Measurements from ENCODE around the gene SHISA7.

GRCh38 chr19:55392820-55393761 lies 50.0 kb downstream of the SHISA7 start:
- TF ChIP-seq RXRA (IDR thresholded peaks at IDR 0.05) (no peak), CTCF (IDR thresholded peaks at IDR 0.05; ENCODE audit: low read depth, low read length, missing input control) (no peak), REST (IDR thresholded peaks at IDR 0.05) (no peak)
